Suprapubic skin (tissue), 4 donors: ENCODE results near the gene PAK5. TPM values are rescaled to one million over a fixed set of nuclear protein-coding genes. Genes with fewer than 3 reads are reported as not detected.

Source experiments
- DNase-seq, 2 donors: peaks; one replicate each; pipeline ENCODE4 v3.0.0-alpha.2; 2019; ENCODE audit warnings: low spot score in 2 of 2
- H3K27ac ChIP-seq: fragments of 200-600 bp; sonication (generic); one replicate; pipeline ENCODE4 v1.5.1; 2019
- H3K27me3 ChIP-seq: fragments of 200-600 bp; sonication (generic); one replicate; pipeline ENCODE4 v1.5.1; 2019
- H3K36me3 ChIP-seq: fragments of 200-600 bp; sonication (generic); one replicate; pipeline ENCODE4 v1.5.1; 2019
- H3K4me1 ChIP-seq: fragments of 200-600 bp; sonication (generic); one replicate; pipeline ENCODE4 v1.5.1; 2019
- H3K4me3 ChIP-seq: fragments of 200-600 bp; sonication (generic); one replicate; pipeline ENCODE4 v1.5.1; 2019; ENCODE audit warnings: mild to moderate bottlenecking
- H3K9me3 ChIP-seq: fragments of 200-600 bp; sonication (generic); one replicate; pipeline ENCODE4 v1.5.1; 2019
- EP300 ChIP-seq: sonication (generic); formaldehyde crosslinking; IDR thresholded peaks from one replicate; pipeline ENCODE4 v1.6.1; 2017; ENCODE audit warnings: antibody characterized with exemption
- POLR2A ChIP-seq, 2 donors: fragments of 450-650 bp; IDR thresholded peaks; one replicate each; pipeline ENCODE4 v1.6.1; 2017; ENCODE audit warnings: antibody characterized with exemption in 2 of 2, mild to moderate bottlenecking in 2 of 2, moderate library complexity in 2 of 2
- POLR2AphosphoS5 ChIP-seq, 3 donors: sonication (generic); formaldehyde crosslinking; IDR thresholded peaks; one replicate each; pipeline ENCODE4 v1.6.1; 2017; ENCODE audit warnings: antibody characterized with exemption in 3 of 3
- WGBS: methylation state at CpG from one replicate; pipeline ENCODE4 v1.1.5; 2018; 5-methylcytosine and 5-hydroxymethylcytosine counted together
- total RNA-seq, 4 donors: library from RNA; depleted of rRNA; stranded (reverse); fragments of >200 nt; gene quantifications; one replicate each; pipeline ENCODE4 v1.1.0, GENCODE V29; 2016
- TF ChIP-seq, protein P1 (sequence below), 2 donors: fragments of 200-600 bp in 1 of 2; fragments of 450-650 bp in 1 of 2; sonication (generic) in 1 of 2; IDR thresholded peaks; one replicate each; pipeline ENCODE4 v1.5.1; 2016 to 2019; ENCODE audit warnings: antibody characterized with exemption in 2 of 2, mild to moderate bottlenecking in 1 of 2, moderate library complexity in 1 of 2

The PAK5 gene
- total RNA-seq, 4 donors from 2014 or later = 0.10 to 0.56 (median 0.21) TPM; not detected in 1

DNA sequence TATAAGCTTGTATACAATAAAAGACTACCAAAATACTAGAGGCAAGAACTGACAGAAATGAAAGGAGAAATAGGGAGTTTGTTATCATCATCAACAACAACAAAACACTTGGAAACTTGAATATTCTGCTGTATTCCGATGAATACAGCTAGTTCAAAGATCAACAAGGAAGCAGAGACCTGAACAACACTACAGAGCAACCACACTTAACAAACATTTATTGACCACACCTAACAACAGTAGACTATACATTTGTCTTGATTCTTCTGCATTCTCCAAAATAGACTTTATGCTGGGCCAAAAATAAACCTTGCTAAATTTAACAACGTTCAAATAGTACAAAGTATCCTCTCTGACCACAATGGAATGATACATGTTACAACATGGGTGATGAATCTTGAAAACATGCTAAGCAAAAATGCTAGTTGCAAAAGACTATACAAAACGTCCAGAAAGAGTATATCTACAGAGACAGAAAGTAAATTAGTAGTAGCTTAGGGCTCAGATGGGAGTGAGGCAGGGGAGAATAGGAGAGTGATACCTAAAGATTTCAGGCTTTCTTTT lies 39.1 kb upstream of the PAK5 start:
- no peak for DNase-seq
- H3K27me3 ChIP-seq = no peaks in the 10 kb centered on the region
- no peak for TF ChIP-seq POLR2A (IDR thresholded peaks at IDR 0.05)
- TF ChIP-seq, protein P1, sequence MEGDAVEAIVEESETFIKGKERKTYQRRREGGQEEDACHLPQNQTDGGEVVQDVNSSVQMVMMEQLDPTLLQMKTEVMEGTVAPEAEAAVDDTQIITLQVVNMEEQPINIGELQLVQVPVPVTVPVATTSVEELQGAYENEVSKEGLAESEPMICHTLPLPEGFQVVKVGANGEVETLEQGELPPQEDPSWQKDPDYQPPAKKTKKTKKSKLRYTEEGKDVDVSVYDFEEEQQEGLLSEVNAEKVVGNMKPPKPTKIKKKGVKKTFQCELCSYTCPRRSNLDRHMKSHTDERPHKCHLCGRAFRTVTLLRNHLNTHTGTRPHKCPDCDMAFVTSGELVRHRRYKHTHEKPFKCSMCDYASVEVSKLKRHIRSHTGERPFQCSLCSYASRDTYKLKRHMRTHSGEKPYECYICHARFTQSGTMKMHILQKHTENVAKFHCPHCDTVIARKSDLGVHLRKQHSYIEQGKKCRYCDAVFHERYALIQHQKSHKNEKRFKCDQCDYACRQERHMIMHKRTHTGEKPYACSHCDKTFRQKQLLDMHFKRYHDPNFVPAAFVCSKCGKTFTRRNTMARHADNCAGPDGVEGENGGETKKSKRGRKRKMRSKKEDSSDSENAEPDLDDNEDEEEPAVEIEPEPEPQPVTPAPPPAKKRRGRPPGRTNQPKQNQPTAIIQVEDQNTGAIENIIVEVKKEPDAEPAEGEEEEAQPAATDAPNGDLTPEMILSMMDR (IDR thresholded peaks at IDR 0.05) = no peak
- TF ChIP-seq POLR2AphosphoS5 (IDR thresholded peaks at IDR 0.05) = no peak
- TF ChIP-seq EP300 = no peak
- H3K4me3 ChIP-seq = no peak overlapping the region
- H3K36me3 ChIP-seq = no peaks in the 10 kb centered on the region
- H3K9me3 ChIP-seq = no peaks in the 10 kb centered on the region
- H3K27ac ChIP-seq = no peak overlapping the region
- WGBS = 33% methylated on average over 3 of the region's 3 CpGs
- H3K4me1 ChIP-seq = no peaks in the 10 kb centered on the region

- Histone ChIP-seq H3K9me3 (no peaks in the 10 kb centered on the region), H3K27me3 (no peaks in the 10 kb centered on the region), H3K36me3 (no peaks in the 10 kb centered on the region), H3K27ac (no peak overlapping the region), H3K4me3 (no peak overlapping the region), H3K4me1 (no peaks in the 10 kb centered on the region)
- DNase-seq = no peak
- TF ChIP-seq POLR2AphosphoS5 (IDR thresholded peaks at IDR 0.05) (no peak), EP300 (no peak), POLR2A (IDR thresholded peaks at IDR 0.05) (no peak)
- TF ChIP-seq, protein P1 (IDR thresholded peaks at IDR 0.05) = no peak
- 75% methylated on average over 6 of the region's 6 CpGs for WGBS
Observed at GRCh38 chr20:9867196-9867980, 28.5 kb upstream of the PAK5 start.

GRCh38 chr20:9852566-9852965 lies 13.7 kb upstream of the PAK5 start:
- no peak for DNase-seq

GRCh38 chr20:9839626-9840025 lies 750 bp upstream of the PAK5 start:
- 58% methylated on average over 5 of the region's 5 CpGs for WGBS
- H3K9me3 ChIP-seq = no peaks in the 10 kb centered on the region
- peaks cover 17% of the 10 kb centered on the region for H3K27me3 ChIP-seq
- H3K27ac ChIP-seq = no peak overlapping the region
- H3K4me3 ChIP-seq = no peak overlapping the region
- no peak for DNase-seq
- TF ChIP-seq POLR2AphosphoS5 (IDR thresholded peaks at IDR 0.05) = no peak
- TF ChIP-seq, protein P1 (IDR thresholded peaks at IDR 0.05) = no peak
- TF ChIP-seq POLR2A (IDR thresholded peaks at IDR 0.05) = no peak
- TF ChIP-seq EP300 = no peak
- no peaks in the 10 kb centered on the region for H3K36me3 ChIP-seq
- H3K4me1 ChIP-seq = peaks cover 18% of the 10 kb centered on the region

More at GRCh38 chr20:9852566-9852965, 13.7 kb upstream of the PAK5 start:
- H3K36me3 ChIP-seq = no peaks in the 10 kb centered on the region
- WGBS = 91% methylated on average over 2 of the region's 2 CpGs
- H3K4me3 ChIP-seq = no peak overlapping the region
- H3K9me3 ChIP-seq = no peaks in the 10 kb centered on the region
- no peak overlapping the region for H3K27ac ChIP-seq
- H3K27me3 ChIP-seq = no peaks in the 10 kb centered on the region
- no peaks in the 10 kb centered on the region for H3K4me1 ChIP-seq
- TF ChIP-seq, protein P1 (IDR thresholded peaks at IDR 0.05) = no peak
- TF ChIP-seq POLR2A (IDR thresholded peaks at IDR 0.05) = no peak
- no peak for TF ChIP-seq EP300
- TF ChIP-seq POLR2AphosphoS5 (IDR thresholded peaks at IDR 0.05) = no peak

DNA sequence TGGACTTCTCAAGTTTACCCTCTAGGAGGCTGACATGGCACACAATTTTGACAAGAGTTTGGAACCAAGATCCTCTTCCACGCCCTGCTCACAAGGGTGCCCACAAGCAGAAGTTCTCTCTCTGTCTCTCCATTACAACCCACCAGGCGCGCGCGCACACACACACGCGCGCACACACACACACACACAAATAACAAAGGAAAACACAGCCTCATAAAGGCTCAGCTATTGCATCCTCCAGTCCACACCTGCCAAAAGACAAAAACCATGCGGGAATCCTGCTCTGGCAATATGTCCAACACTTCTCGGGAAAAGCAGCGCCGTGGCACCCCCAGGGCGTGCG lies 870 bp downstream of the PAK5 start:
- Histone ChIP-seq H3K4me1 (peaks cover 18% of the 10 kb centered on the region), H3K36me3 (no peaks in the 10 kb centered on the region), H3K27ac (no peak overlapping the region), H3K27me3 (peaks cover 17% of the 10 kb centered on the region), H3K9me3 (no peaks in the 10 kb centered on the region), H3K4me3 (peak overlapping the region; percentile 46)
- TF ChIP-seq POLR2A (IDR thresholded peaks at IDR 0.05) (no peak), POLR2AphosphoS5 (IDR thresholded peaks at IDR 0.05) (no peak)
- DNase-seq = no peak
- 7% methylated on average over 9 of the region's 14 CpGs for WGBS
